ENCODE data around the gene PLCD3. TPM values are rescaled to one million over a fixed set of nuclear protein-coding genes. Genes with fewer than 3 reads are reported as not detected.

Gene PLCD3
- total and polyA plus RNA-seq, 10 of the 15 experiments (the other 5 are each of a cell fraction or from before 2014, with no cell fraction given), result 0.02 to 1.6 (median 0.44) TPM

DNA sequence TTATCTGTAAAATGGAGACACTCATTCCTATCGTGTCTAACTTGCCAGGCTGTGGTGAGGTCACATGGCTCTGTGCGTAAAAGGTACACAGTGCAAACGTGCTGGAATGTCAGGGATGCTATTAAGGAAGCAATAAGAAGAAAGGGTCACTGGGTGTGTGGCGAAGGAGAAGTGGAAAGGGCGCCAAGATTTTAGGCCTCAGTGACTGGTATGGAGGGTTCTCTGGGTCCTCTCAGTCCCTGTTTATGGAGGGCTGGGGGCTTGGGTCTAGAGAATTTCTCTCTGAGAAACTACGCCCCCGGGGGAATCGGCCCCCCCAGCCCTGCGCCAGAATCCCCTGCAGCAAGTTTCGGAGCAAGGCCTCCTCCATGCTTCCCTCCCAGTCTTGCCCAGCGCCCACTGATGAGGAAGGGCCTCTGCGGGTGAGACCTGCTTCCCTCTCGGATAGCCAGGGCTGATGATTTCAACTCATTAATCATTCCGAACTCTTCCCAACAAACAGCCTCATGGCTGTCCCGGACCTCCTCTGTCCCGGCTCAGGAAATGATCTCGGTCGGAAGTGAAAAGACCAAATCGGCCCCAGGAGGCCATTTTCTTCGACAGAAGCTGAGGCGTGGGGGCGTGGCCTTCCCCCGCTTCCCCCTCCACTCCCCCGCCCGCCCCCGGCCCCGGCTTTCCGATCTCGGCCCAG lies 14.7 kb upstream of the PLCD3 start (continued):
- TF ChIP-seq NBN (IDR thresholded peaks at IDR 0.05) (no peak), CBX5 (IDR thresholded peaks at IDR 0.05; ENCODE audit: low read depth) (no peak), HDAC2 (IDR thresholded peaks at IDR 0.05) (no peak), MEF2A (IDR thresholded peaks at IDR 0.05; ENCODE audit: insufficient read depth, low read depth, low read length) (no peak), NRF1 (conservative IDR thresholded peaks at IDR 0.05; ENCODE audit: low read depth, low read length) (no peak), CHD1 (IDR thresholded peaks at IDR 0.05; ENCODE audit: low read depth, low read length) (no peak), CBFB (IDR thresholded peaks at IDR 0.05; ENCODE audit: low read depth) (no peak), GABPA (IDR thresholded peaks at IDR 0.05; ENCODE audit: low read depth) (no peak), ESRRA (IDR thresholded peaks at IDR 0.05; ENCODE audit: low read length) (no peak), TCF12 (IDR thresholded peaks at IDR 0.05; ENCODE audit: low read depth, low read length) (no peak), BCL11A (IDR thresholded peaks at IDR 0.05; ENCODE audit: low read depth, low read length) (no peak), IRF4 (IDR thresholded peaks at IDR 0.05; ENCODE audit: low read depth, low read length) (no peak), ZNF274 (IDR thresholded peaks at IDR 0.05; ENCODE audit: insufficient read depth, insufficient read length) (no peak), NR2C2 (IDR thresholded peaks at IDR 0.05; ENCODE audit: borderline replicate concordance, control insufficient read depth, insufficient read length, low read depth) (no peak), SRF (IDR thresholded peaks at IDR 0.05; ENCODE audit: low read depth in 2 of 2, low read length in 2 of 2) (peak; percentile 68 to 89), YBX1 (IDR thresholded peaks at IDR 0.05) (no peak), NR2C1 (IDR thresholded peaks at IDR 0.05) (no peak), WRNIP1 (IDR thresholded peaks at IDR 0.05; ENCODE audit: borderline replicate concordance, low read depth, low read length) (no peak), CEBPB (IDR thresholded peaks at IDR 0.05; ENCODE audit: borderline replicate concordance in 1 of 2, low read depth in 2 of 2, low read length in 2 of 2) (no peak), SREBF2 (IDR thresholded peaks at IDR 0.05; ENCODE audit: low read length) (no peak), ZSCAN29 (IDR thresholded peaks at IDR 0.05) (no peak)
- TF ChIP-seq, protein P1, sequence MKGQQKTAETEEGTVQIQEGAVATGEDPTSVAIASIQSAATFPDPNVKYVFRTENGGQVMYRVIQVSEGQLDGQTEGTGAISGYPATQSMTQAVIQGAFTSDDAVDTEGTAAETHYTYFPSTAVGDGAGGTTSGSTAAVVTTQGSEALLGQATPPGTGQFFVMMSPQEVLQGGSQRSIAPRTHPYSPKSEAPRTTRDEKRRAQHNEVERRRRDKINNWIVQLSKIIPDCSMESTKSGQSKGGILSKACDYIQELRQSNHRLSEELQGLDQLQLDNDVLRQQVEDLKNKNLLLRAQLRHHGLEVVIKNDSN (IDR thresholded peaks at IDR 0.05; ENCODE audit: borderline replicate concordance, extremely low read length, insufficient read depth, low read depth, low read length), result no peak
- TF ChIP-seq, protein P2, sequence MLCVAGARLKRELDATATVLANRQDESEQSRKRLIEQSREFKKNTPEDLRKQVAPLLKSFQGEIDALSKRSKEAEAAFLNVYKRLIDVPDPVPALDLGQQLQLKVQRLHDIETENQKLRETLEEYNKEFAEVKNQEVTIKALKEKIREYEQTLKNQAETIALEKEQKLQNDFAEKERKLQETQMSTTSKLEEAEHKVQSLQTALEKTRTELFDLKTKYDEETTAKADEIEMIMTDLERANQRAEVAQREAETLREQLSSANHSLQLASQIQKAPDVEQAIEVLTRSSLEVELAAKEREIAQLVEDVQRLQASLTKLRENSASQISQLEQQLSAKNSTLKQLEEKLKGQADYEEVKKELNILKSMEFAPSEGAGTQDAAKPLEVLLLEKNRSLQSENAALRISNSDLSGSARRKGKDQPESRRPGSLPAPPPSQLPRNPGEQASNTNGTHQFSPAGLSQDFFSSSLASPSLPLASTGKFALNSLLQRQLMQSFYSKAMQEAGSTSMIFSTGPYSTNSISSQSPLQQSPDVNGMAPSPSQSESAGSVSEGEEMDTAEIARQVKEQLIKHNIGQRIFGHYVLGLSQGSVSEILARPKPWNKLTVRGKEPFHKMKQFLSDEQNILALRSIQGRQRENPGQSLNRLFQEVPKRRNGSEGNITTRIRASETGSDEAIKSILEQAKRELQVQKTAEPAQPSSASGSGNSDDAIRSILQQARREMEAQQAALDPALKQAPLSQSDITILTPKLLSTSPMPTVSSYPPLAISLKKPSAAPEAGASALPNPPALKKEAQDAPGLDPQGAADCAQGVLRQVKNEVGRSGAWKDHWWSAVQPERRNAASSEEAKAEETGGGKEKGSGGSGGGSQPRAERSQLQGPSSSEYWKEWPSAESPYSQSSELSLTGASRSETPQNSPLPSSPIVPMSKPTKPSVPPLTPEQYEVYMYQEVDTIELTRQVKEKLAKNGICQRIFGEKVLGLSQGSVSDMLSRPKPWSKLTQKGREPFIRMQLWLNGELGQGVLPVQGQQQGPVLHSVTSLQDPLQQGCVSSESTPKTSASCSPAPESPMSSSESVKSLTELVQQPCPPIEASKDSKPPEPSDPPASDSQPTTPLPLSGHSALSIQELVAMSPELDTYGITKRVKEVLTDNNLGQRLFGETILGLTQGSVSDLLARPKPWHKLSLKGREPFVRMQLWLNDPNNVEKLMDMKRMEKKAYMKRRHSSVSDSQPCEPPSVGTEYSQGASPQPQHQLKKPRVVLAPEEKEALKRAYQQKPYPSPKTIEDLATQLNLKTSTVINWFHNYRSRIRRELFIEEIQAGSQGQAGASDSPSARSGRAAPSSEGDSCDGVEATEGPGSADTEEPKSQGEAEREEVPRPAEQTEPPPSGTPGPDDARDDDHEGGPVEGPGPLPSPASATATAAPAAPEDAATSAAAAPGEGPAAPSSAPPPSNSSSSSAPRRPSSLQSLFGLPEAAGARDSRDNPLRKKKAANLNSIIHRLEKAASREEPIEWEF (IDR thresholded peaks at IDR 0.05; ENCODE audit: insufficient replicate concordance, low read depth, low read length), result no peak
- TF ChIP-seq, protein P3, sequence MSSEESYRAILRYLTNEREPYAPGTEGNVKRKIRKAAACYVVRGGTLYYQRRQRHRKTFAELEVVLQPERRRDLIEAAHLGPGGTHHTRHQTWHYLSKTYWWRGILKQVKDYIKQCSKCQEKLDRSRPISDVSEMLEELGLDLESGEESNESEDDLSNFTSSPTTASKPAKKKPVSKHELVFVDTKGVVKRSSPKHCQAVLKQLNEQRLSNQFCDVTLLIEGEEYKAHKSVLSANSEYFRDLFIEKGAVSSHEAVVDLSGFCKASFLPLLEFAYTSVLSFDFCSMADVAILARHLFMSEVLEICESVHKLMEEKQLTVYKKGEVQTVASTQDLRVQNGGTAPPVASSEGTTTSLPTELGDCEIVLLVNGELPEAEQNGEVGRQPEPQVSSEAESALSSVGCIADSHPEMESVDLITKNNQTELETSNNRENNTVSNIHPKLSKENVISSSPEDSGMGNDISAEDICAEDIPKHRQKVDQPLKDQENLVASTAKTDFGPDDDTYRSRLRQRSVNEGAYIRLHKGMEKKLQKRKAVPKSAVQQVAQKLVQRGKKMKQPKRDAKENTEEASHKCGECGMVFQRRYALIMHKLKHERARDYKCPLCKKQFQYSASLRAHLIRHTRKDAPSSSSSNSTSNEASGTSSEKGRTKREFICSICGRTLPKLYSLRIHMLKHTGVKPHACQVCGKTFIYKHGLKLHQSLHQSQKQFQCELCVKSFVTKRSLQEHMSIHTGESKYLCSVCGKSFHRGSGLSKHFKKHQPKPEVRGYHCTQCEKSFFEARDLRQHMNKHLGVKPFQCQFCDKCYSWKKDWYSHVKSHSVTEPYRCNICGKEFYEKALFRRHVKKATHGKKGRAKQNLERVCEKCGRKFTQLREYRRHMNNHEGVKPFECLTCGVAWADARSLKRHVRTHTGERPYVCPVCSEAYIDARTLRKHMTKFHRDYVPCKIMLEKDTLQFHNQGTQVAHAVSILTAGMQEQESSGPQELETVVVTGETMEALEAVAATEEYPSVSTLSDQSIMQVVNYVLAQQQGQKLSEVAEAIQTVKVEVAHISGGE (CRISPR knock-in tag; IDR thresholded peaks at IDR 0.05), result no peak
